ENCODE measurements around the gene IGF2. TPM values are rescaled to one million over a fixed set of nuclear protein-coding genes. Genes with fewer than 3 reads are reported as not detected.

The IGF2 gene
- total RNA-seq, 4 donors from 2014 or later = 3.2 to 9.7 (median 5.6) TPM

- H3K4me1 ChIP-seq = no peaks in the 10 kb centered on the region
- TF ChIP-seq POLR2AphosphoS5 (IDR thresholded peaks at IDR 0.05) (no peak), EP300 (IDR thresholded peaks at IDR 0.05) (no peak), POLR2A (IDR thresholded peaks at IDR 0.05) (no peak)
- TF ChIP-seq, protein P1, sequence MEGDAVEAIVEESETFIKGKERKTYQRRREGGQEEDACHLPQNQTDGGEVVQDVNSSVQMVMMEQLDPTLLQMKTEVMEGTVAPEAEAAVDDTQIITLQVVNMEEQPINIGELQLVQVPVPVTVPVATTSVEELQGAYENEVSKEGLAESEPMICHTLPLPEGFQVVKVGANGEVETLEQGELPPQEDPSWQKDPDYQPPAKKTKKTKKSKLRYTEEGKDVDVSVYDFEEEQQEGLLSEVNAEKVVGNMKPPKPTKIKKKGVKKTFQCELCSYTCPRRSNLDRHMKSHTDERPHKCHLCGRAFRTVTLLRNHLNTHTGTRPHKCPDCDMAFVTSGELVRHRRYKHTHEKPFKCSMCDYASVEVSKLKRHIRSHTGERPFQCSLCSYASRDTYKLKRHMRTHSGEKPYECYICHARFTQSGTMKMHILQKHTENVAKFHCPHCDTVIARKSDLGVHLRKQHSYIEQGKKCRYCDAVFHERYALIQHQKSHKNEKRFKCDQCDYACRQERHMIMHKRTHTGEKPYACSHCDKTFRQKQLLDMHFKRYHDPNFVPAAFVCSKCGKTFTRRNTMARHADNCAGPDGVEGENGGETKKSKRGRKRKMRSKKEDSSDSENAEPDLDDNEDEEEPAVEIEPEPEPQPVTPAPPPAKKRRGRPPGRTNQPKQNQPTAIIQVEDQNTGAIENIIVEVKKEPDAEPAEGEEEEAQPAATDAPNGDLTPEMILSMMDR (IDR thresholded peaks at IDR 0.05) = no peak
- H3K27me3 ChIP-seq = peaks cover 78% of the 10 kb centered on the region
- DNase-seq (ENCODE audit: low spot score in 2 of 2) = no peak
- no peaks in the 10 kb centered on the region for H3K9me3 ChIP-seq
- H3K36me3 ChIP-seq = no peaks in the 10 kb centered on the region
- H3K4me3 ChIP-seq = no peak overlapping the region
- WGBS = 72% methylated on average over 12 of the region's 36 CpGs
- H3K27ac ChIP-seq = no peak overlapping the region
Observed at GRCh38 chr11:2159536-2160413, 20.6 kb upstream of the IGF2 start.

DNA sequence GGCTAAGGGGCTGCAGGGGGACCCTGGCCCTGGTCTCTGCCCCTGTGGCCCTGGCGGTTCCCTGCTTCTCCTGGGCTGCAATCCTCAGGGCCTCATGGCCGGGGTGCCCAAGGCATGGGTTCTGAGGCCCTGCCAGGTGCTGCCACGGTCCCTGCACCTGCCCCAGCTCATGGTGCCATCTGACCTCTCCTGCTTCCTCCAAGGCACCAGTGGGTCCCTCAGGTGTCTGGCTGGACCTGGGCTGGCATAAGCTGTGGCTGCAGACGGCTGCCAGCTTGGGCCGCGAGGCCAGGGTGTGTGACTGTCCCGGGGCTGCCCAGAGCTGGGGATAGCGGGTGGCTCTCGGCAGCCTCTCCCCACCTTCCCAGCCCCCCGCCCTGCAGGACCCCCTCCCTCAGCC, 19.8 kb upstream of the IGF2 start:
- 89% methylated on average over 9 of the region's 10 CpGs for WGBS
- H3K9me3 ChIP-seq = no peaks in the 10 kb centered on the region
- H3K27me3 ChIP-seq = peaks cover 72% of the 10 kb centered on the region
- no peaks in the 10 kb centered on the region for H3K36me3 ChIP-seq
- H3K27ac ChIP-seq = no peak overlapping the region
- DNase-seq (ENCODE audit: low spot score in 2 of 2) = no peak
- no peaks in the 10 kb centered on the region for H3K4me1 ChIP-seq
- H3K4me3 ChIP-seq = no peak overlapping the region
- TF ChIP-seq POLR2A (IDR thresholded peaks at IDR 0.05) (no peak), POLR2AphosphoS5 (IDR thresholded peaks at IDR 0.05) (no peak), EP300 (IDR thresholded peaks at IDR 0.05) (no peak)
- TF ChIP-seq, protein P1 (IDR thresholded peaks at IDR 0.05) = no peak

DNA sequence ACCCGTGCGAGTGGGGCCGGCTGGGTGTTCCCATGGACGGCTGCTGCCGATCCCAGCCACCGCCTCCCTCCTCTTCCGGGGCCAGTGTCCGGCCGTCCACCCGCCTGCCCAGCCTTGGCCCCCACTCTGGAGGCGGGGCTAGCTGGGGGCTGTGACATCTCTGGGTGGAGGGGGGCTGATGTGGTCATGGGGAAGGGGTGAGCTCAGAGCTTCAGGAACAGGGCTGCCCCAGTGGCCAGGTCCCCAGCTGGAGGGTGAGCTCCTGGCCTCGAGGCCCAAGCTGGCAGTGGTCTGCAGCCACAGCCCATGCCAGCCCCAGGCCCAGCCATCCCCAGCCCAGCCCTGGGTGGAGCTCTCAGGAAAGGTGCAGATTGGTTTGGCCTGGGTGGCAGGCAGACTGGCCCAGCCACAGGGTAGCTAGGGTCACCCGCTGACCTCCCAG, 19.1 kb upstream of the IGF2 start:
- 64% methylated on average over 10 of the region's 13 CpGs for whole genome bisulfite sequencing
- Histone ChIP-seq H3K27me3 (peaks cover 66% of the 10 kb centered on the region), H3K36me3 (no peaks in the 10 kb centered on the region), H3K9me3 (no peaks in the 10 kb centered on the region), H3K4me3 (no peak overlapping the region), H3K27ac (no peak overlapping the region), H3K4me1 (no peaks in the 10 kb centered on the region)
- TF ChIP-seq, protein P1 (IDR thresholded peaks at IDR 0.05) = no peak
- no peak for TF ChIP-seq POLR2AphosphoS5 (IDR thresholded peaks at IDR 0.05)
- no peak for TF ChIP-seq EP300 (IDR thresholded peaks at IDR 0.05)
- DNase-seq (ENCODE audit: low spot score in 2 of 2) = no peak

- TF ChIP-seq EP300 (IDR thresholded peaks at IDR 0.05) (no peak), POLR2A (IDR thresholded peaks at IDR 0.05) (no peak), POLR2AphosphoS5 (IDR thresholded peaks at IDR 0.05) (no peak)
- TF ChIP-seq, protein P1 (IDR thresholded peaks at IDR 0.05) = no peak
- DNase-seq (ENCODE audit: low spot score in 2 of 2) = no peak
- Histone ChIP-seq H3K4me3 (no peak overlapping the region), H3K9me3 (no peaks in the 10 kb centered on the region), H3K4me1 (no peaks in the 10 kb centered on the region), H3K27ac (no peak overlapping the region), H3K27me3 (peaks cover 57% of the 10 kb centered on the region), H3K36me3 (no peaks in the 10 kb centered on the region)
- 73% methylated on average over 7 of the region's 18 CpGs for WGBS
Observed at GRCh38 chr11:2157294-2158040, 18.3 kb upstream of the IGF2 start.
